EH (cell line): ENCODE data around the gene UGT3A2.

ENCODE experiments used
- DNase-seq: peaks from one replicate; pipeline ENCODE4 v3.0.0-alpha.2; 2015; ENCODE audit warnings: low read depth

The UGT3A2 gene

DNA sequence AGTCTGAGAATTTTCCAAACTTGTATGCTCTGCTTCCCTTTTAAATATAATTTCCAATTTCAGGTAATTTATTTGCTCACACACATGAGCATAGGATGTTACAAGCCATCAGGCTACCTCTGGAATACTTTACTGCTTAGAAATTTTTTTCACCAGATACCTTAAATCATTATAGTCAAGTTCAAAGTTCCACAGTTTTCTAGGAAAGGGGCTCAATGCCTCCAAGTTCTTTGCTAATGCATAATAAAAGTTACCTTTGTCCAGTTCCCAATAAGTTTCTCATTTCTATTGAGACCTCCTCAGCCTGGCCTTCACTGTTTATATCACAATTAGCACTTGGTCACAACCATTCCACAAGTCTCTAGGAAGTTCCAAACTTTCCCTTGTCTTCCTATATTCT is 59.3 kb downstream of the UGT3A2 start:
- DNase-seq, result no peak

- DNase-seq, result no peak
These were observed 60.5 kb downstream of the UGT3A2 start for GRCh38 chr5:36006163-36006562.

DNA sequence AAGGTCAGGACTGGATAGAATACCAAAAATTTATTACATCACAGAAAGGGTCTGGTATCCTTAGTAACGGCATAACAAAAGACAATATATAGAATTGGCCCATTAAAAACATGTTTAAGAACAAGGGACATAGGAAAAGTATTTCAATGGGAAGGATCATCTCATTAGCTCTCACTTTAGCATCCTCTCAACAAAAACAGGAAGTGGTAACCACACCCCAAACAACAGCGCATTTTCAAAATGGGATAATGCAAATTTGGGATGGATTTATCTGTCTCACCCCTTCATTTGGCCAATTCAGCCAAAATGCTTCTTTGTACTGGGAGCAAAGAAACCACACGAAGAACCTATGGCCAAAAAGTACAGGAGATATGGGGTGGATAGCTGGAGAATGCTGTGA is 65.7 kb downstream of the UGT3A2 start:
- DNase-seq, result no peak

- DNase-seq, result no peak
These were observed 67.1 kb downstream of the UGT3A2 start for GRCh38 chr5:35999547-35999946.

- DNase-seq, result no peak
These were observed 70.6 kb downstream of the UGT3A2 start for GRCh38 chr5:35996076-35996475.

DNA sequence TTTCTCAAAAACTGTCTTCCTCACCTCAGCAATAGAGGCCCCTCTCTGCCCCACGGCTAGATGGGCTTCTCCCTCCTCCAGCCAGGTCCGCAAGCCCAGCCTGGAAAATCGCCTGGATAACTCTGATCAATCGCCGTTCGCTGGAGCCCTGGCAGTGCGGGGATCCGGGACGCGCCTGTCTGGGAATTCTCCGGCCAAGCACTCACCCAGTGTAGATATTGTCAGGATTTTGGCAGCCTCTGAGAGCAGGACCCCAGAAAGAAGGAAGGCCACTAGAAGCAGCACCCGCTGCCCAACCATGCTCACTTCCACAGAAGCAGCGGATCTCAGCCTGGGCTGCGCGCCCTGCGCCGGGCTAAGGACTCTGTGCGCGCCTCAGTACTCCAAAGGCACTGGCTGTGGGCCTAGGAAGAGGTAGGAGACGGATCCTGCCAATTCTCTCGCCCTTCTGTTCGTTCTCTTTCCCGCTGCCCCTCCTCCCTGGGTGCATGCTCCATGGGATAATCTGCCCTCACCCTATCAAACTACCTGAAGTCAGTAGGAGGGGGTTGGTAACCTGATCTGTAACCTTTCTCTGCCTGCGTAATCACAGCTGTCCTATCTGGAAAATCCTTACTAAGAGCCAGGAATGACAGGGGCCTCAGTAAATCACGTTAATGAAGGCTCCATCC is 75.6 kb downstream of the UGT3A2 start, which contains the start of gene UGT3A1:
Gene UGT3A1 (minus strand): TSS at position 450 of the 671 bp plus-strand sequence. CDS start 150 bp downstream, at position 300.
- DNase-seq, result no peak

GRCh38 chr5:35990520-35990919 is 76.2 kb downstream of the UGT3A2 start:
- DNase-seq, result no peak

DNA sequence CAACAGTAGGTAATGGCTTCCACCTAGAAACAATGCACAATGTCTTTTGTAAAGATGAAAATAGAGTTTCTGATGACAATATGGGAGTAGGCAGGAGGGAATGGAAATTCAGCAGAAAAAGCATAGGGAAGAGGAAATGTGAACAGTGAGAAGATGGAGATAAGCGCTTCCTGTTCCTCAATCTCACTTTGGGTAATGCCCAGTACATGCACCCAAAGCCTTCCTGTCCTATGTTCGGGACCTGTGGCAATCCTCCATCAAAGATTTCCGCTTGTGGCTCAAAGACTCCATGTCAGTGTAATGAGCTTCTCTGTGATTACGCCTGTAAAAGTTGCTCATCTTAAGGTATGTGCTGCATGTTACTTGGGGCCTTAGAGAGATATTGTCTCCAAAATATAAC is 78.2 kb downstream of the UGT3A2 start:
- DNase-seq, result no peak

DNA sequence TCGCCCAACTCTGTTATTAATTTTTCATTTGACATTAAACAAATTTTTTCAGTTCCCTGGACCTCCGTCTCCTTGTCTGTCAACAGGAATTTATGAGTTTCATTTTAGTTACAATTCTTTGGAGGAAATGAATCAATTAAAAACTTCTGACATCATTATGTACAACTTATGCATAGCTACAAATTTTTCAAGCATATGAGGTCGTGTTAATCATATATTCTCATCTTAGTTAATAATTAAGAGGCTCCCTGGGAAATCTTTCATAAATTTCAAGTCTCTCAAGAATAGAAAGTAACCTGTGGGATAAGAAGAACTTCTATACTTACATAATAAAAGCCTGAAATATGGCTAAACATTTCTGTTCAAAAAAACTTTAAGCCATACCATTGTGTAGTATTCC is 78.9 kb downstream of the UGT3A2 start:
- DNase-seq, result no peak
